ENCODE results near the gene AMIGO3.
"Not testable (repeated sequence)": the region's sequence is repeated elsewhere in the genome, so short reads cannot be mapped to it uniquely, and the experiment has no call there.

The AMIGO3 gene

GRCh38 chr3:49689046-49689907, 30.2 kb downstream of the AMIGO3 start, which contains the start of the genes MST1 and RNF123:
Gene MST1, minus strand, starts transcription at chr3:49689474. Its CDS starts 783 bp downstream, at chr3:49688691.
Gene RNF123, plus strand, starts transcription at chr3:49689557. Its CDS starts 1,609 bp downstream, at chr3:49691166.
- peak; percentile 73 to 80 for DNase-seq (ENCODE audit: low read depth in 2 of 2, low spot score in 1 of 2)

GRCh38 chr3:49688338-49689045, 31.0 kb downstream of the AMIGO3 start:
- DNase-seq (ENCODE audit: low read depth in 2 of 2, low spot score in 1 of 2): not testable (repeated sequence)

GRCh38 chr3:49687424-49687795, 32.1 kb downstream of the AMIGO3 start:
- DNase-seq (ENCODE audit: low read depth in 2 of 2, low spot score in 1 of 2): not testable (repeated sequence)

GRCh38 chr3:49686769-49687423, 32.6 kb downstream of the AMIGO3 start:
- DNase-seq (ENCODE audit: low read depth in 2 of 2, low spot score in 1 of 2): not testable (repeated sequence)

- not testable (repeated sequence) for DNase-seq (ENCODE audit: low read depth in 2 of 2, low spot score in 1 of 2)
These were observed 33.1 kb downstream of the AMIGO3 start for GRCh38 chr3:49686346-49686745.

DNA sequence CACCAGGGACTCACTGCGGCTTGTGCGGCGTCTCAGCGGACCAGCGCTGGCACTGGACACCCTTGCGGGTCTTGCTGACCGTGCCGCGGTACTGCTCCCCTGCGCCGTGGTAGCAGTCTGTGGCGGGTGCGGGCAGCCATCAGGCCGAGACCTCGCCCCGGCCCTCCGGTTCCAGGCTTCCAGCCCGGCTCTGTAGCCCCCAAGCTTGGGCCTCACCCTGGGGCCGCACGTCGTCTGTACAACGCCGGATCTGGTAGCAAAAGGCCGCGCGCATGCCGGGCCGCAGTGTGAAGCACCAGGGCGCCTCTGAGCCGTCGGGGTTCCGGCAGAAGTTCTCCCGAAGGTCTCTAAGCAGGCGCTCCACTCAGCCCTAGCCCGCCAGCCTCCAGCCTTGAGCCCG, 33.6 kb downstream of the AMIGO3 start:
- not testable (repeated sequence) for DNase-seq (ENCODE audit: low read depth in 2 of 2, low spot score in 1 of 2)

GRCh38 chr3:49685103-49685502, 34.4 kb downstream of the AMIGO3 start:
- DNase-seq (ENCODE audit: low read depth in 2 of 2, low spot score in 1 of 2): not testable (repeated sequence)

DNA sequence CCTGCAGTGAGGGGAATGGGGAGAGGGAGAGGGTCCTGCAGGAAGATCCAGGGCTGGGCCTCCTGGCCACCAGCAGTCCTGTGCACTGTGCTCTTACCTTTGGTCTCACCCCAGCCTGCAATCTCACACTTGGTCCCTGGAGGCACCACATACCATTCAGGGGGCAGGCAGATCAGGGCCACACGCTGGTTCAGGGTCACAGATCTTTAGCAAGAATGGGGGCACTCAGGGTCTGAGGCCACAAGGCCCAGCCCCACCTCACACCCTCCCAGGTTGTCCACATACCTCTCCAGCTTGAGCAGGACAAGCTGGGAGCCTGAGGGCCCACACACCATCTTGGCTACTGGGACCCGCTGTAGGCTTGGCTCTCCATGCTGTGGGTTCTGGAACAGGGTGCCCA, 35.0 kb downstream of the AMIGO3 start:
- DNase-seq (ENCODE audit: low read depth in 2 of 2, low spot score in 1 of 2): not testable (repeated sequence)

DNA sequence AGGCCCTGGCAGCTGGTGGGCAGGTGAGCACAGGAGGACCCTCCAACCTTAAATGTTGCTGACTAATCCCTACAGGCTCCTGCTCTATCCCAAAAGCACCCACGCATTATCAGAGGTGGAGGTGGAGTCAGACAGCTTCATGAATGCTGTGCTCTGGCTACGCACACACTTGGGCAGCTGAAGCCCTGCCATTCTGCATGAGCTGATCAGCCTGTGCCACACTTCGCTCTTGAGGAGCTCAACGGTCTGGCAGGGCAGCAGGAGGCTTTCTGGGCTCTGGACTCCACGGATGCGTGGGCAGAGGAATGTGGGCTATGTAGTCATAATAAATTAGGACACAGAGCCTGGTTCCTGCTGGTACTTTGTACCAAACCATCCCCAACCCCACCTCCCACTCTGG, 36.3 kb downstream of the AMIGO3 start:
- DNase-seq (ENCODE audit: low read depth in 2 of 2, low spot score in 1 of 2): no peak

DNA sequence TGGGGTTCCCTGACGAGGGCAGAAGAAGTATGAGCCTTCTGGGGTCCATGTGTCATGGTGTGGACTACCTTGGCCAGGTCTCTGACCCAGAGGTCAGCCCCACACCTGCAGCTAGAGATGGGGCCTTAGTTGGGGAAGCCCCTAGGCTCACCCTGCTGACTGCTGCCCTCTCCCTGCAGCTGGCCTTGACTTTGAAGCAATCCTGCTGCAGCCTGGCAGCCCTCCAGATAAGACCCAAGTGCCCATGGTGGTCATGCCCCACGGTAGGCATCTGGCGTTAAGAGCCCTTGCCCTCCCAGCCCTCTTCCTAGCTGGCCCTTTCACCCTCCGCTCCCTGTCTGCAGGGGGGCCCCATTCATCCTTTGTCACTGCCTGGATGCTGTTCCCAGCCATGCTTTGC, 37.9 kb downstream of the AMIGO3 start:
- DNase-seq (ENCODE audit: low read depth in 2 of 2, low spot score in 1 of 2): no peak

DNA sequence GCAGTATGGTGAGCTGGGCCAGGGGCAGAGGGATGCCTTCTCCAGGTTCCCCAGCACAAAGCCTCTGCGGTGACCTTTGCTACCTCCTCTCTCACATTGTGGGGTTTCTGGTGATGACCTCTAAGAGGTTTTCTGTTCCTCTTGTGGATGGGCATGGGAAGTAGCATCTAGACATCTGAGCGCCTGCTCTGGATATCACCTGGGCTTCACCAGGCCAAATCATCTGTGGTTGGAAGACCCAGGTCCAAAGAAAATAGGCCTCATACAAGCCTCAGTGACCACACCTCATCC, 38.3 kb downstream of the AMIGO3 start:
- DNase-seq (ENCODE audit: low read depth in 2 of 2, low spot score in 1 of 2): no peak

- DNase-seq (ENCODE audit: low read depth in 2 of 2, low spot score in 1 of 2): no peak
These were observed 38.8 kb downstream of the AMIGO3 start for GRCh38 chr3:49680493-49681231.

DNA sequence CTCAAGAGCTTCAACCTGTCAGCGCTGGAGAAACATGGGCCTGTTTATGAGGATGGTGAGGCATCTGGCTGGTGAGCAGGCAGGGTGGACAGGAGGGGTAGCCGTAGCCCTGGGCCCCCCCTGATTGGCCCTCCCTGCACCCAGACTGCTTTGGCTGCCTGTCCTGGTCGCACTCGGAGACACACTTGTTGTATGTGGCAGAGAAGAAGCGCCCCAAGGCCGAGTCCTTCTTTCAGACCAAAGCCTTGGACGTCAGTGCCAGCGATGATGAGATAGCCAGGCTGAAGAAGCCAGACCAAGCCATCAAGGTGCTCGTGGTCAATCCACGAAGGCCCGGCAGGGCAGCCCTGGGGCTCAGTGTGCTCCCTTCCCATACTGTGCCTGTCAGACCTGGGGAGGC, 43.6 kb downstream of the AMIGO3 start:
- no peak for DNase-seq (ENCODE audit: low read depth in 2 of 2, low spot score in 1 of 2)

GRCh38 chr3:49674497-49674983, 44.9 kb downstream of the AMIGO3 start:
- no peak for DNase-seq (ENCODE audit: low read depth in 2 of 2, low spot score in 1 of 2)

- peak; percentile 91 to 97 for DNase-seq (ENCODE audit: low read depth in 2 of 2, low spot score in 1 of 2)
These were observed 45.6 kb downstream of the AMIGO3 start, which contains the start of gene APEH for GRCh38 chr3:49673715-49674496. Gene APEH, plus strand, starts transcription at chr3:49674351. Its CDS starts 51 bp downstream, at chr3:49674402.

- no peak for DNase-seq (ENCODE audit: low read depth in 2 of 2, low spot score in 1 of 2)
These were observed 46.3 kb downstream of the AMIGO3 start for GRCh38 chr3:49673121-49673714.

DNA sequence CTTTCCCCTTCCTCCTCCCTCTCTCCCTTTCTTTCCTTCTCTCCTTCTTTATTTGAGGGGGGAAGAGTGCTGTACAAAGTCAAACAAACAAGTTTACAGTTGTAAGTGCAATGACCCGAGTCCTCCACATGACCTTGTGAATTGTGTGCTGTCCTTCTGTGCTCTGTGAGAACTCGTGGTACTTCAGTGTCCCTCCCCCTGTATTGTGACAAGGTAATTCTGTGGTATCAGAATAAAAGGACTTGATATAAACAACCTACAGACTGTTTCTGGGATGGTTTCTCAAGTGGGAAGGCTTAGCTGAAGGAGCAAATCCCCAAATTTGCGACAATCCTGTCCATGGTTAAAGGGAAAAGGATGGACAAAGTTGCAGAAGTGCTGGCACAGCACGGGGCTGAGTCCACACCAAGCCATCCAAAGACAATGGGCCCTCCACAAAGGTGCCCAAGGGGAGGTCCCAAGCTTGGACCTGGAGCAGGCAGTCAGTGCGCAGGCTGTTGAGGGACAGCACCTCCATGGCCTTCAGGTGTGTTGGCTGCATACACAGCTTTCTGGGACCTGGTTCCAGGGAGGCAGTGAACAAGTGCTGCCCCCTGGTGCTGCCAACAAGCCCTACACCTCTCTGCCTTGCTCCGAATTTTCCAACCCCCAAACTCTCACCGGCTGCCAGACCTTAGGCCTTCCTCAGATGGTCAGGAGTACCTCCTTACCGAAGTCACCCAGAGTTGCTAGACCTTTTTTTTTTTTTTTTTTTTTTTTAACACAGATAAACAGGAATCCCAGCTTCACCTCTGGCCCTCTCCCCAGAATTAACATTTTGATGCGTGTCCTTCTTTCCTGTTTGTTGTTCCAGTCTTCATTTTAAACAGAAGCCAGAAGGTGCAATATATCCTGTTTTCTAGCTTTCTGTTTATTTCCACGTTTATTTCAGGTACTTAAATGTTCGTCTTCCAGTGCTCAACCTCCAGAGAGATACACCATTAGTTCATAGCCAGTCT, 47.9 kb downstream of the AMIGO3 start:
- DNase-seq (ENCODE audit: low read depth in 2 of 2, low spot score in 1 of 2): peak; percentile 39 to 40

GRCh38 chr3:49670940-49671290, 48.6 kb downstream of the AMIGO3 start:
- DNase-seq (ENCODE audit: low read depth in 2 of 2, low spot score in 1 of 2): no peak

DNA sequence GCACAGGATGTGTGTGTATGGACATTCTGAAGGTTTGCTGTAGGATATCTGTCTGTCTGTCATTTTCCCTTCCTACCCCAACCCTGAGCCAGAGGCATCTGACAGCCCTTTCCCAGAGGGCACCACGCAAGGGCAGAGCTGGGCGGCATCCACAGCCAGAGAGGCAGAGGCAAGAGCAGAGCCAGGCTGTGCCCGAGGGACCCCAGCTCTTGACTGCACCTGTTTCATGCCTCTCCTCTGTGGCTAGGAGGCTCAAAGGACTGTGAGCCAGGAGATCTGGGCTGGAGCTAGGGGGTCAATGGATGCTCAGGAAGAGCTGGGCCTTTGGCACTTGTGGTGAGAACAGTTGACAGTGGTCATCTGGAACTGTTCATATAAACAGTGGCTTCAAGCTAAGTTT, 50.1 kb downstream of the AMIGO3 start:
- DNase-seq (ENCODE audit: low read depth in 2 of 2, low spot score in 1 of 2): no peak

Measured in stimulated activated CD8-positive, alpha-beta memory T cell treated with anti-CD3 and anti-CD28 coated beads, Interleukin-4, amount 100 ng/mL, for 4 hours (primary cell).